AML-193 (cell line): ENCODE data around the gene SEMA3D.
"Not testable (repeated sequence)": the region's sequence is repeated elsewhere in the genome, so short reads cannot be mapped to it uniquely, and the experiment has no call there.

Source experiments
- DNase-seq, 2 experiments: peaks; one replicate each; lab custom pipeline; 2025; lab: John Stamatoyannopoulos, UW

Gene SEMA3D

DNA sequence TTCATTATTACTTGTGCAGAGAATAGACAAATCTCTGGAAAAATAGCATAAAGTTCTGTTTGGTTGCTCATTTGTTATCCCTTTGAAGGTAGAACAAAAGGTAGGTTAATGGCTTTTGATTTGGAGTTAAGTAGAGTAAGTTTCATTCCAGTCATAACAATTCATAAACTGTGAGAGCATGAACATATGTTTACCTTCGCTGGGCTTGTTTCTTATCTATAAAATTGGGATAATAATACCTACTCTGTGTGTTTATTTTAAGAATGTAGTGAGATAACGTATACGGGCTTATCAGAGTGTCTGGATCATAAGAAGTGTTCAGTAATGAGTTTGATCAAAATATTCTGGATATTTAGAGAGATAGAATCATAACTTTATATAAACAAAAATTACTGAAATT, 155.4 kb downstream of the SEMA3D start:
- no peak for DNase-seq

DNA sequence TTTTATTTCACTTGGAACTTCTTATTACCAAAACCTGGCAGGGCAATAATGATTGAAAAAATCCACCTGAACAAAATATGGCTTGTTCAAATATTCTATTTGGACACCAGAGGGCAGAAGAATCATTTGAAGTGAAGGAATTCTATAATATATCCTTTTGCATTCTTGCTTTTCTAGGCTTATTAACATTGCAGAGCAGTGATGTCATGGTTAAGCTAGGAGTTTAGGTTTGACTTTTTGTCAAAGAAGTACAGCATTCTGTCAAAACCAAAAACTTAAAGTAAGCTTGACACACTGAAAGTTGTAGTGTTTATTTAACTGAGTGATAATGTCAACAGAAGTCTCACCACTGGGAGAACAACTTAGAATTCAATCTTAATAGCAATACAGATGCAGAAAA, 156.0 kb downstream of the SEMA3D start:
- peak; percentile 40 to 52 for DNase-seq

DNA sequence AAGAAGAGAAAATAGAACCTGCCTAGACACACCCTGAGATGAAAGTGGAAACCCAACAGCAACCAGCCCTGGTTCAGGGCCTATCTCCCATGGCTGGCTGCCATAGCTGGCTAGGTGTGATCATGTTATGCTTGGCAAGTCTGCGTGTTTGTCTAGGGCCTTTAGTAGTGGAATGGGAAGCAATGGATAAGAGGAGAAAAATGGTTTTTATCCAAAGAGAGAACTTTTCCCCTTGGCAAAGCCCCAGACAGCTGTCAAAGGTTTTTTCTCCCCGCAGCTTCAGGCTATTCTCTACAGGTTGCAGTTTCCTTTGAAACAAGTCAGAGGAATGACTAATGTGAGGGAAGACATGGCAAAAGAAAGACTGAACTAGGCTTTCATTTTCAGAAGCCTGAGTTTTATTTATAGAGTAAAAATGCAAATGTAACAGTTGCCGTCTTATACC, 161.5 kb downstream of the SEMA3D start:
- no peak for DNase-seq

DNA sequence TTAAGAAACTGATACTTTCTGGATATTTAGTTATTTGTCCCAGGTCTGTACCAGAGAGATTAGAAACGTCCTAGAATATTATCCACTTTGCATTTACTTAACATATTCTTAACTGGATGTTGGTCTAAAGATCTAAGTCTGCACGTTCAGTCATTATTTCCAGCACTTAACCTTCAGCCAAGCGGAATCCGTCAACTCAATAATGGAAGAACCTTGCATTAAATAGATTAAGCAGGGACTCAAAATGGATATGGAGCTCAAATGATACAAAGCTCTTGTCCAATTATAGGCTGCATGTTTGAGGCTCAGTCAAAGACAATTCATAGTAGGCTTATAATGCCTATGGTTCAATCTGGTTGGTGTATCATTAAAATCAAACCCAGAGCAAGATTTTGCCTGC, 162.9 kb downstream of the SEMA3D start:
- DNase-seq = no peak

DNA sequence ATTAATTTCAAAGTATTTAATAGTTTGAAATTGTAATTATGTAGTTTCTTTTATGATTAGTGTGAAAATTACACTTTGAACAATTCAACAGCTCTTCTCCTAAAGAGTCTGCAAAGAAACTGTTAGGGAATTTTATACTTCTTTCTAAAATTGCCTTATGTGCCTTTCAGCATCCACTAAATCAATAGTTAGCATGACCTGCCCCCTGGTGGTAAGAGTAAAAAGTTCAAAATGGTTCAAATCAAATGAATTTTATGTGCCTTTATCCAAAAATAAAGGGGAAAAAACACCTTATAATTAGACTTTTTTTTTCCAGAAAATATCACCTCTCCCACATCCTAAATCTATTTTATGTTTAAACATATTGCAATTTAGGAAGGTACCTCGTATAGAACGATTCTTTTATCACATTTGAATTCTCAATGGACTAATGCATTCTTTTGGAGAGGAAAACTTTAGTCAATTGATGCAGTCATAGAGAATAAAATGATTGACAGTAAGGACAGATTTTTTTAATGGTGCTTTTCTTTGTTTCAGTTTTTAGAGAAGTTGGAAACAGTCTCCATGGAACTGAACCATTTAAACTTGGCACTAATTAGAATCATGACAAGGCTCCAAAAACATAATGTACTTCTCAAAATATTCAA, 163.7 kb downstream of the SEMA3D start:
- DNase-seq = peak; percentile 24 to 34

DNA sequence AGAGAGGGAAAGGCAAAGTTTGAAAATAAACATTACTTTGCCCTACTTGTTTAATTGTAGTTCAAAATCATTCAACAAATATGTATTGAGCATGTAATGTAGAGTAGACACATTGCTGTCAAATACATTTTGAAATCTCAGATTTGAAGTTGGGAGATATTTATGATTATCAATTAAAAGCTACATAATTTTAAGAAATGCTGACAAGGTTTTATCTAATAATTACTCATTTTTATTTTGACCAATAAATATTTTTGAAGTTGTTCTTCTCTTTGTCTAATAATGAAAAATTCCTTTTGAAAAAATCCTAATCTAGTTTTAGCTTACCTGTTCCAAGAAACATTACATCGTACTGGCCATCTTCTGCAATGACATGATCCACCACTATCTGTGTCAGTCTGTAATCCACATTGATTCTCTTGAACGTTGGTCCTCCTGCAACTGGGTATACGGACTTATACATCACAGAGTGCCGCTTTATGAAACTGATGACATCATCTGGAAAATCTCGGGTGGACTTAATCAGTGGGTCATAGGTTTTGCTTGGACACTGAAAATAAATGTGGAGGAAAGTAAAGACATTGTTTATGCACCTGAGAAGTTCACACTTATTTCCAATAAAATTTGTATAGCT, 164.7 kb downstream of the SEMA3D start:
- DNase-seq = no peak

DNA sequence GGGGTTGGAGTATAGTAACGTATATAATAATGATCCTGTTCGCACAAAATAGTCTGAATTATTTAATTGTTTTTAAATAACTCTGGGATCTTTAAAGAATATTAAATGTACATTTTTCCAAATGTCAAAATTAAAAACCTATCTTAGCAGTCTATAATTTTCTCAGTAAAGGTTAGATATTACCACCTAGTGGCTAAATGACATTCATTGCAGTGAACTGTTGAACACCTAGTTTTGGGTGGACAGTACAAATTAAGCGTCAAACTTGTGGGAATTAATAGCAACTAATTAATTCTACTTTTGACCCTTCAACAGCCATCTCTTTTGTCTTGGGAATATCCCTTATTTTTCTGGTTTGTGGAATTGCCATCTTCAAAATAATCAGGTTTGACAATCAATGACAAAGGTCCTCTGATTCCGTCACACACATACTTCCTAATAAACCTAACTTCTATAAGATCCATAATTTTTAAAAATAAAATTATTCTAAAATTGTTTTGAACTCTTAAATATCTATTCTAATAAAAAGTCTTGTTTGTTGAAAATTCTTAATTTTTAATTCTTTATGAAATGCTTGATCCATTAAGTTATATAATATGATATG, 165.7 kb downstream of the SEMA3D start:
- DNase-seq = peak in 1 of 2 experiments; percentile 4

DNA sequence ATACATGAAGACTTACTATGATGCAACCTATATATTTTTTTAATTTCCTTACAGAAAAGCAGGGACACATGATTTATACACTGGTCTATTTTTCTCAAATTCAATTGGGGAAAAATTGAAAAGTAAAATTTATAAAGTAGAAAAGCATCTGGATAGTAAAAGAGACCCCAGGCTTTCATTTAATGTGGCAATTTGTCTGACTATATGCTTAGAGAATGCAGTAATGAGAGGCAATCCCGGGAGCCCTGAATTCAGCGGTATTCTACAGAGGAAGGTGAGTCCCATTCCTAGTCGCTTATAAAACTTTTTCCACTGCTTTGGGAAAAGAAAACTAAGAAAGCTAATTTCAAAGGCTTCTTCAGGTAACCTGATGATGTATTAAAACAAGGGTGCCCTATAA, 167.1 kb downstream of the SEMA3D start:
- DNase-seq = no peak

DNA sequence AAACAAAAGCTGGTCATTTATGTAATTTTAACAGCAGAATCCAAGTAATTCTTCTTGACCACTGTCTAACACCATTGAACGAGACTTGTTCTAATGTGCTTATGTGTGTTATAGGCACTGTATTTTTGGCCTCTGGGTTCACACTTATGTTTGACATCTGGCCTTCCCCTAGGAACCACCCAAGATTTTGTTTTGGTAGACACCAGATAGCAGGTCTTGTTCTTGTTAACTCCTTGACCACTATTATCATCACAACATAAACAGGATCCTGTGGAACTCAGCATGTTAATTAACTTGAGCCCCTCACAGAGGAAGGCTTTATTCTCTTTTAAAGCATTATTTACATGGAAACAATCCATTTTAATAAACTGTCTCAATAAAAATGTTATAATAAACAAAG, 167.7 kb downstream of the SEMA3D start:
- no peak for DNase-seq

DNA sequence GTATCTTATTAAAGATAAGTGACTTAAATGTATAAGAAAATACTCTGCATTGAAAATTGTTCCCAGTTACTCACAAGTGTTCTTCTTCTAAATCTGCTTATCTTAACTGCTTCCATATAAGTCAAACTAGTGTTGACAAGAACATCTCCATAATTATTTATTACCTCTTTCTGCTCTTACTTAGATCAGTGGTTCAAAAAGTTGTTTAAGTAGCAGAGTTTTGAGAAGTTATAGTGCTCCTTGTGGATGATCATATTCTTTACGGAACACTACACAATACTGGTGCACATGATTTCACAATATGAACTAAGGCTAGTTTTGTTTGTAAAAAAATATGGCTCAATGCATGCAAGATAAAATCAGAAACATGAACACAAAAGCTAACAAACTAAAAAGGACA, 168.4 kb downstream of the SEMA3D start:
- DNase-seq = no peak

DNA sequence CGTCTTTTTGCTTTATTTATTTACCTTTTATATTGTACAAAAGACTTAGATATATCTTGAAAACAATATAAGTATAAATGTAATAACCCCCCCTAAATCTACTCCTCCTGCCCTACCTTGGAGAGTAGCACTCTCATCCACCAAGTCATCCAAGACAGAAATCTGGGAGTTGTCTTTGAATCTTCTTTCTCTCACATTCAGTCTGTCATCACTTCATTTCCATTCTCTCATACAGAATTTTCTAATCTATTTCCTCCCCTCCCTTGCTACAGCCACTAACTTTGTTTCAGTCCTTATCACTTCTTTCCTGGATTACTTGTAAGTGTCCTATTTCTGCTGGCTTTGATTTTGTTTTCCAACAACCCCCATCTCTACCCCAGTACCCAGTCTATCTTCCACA, 170.6 kb downstream of the SEMA3D start:
- DNase-seq = no peak

DNA sequence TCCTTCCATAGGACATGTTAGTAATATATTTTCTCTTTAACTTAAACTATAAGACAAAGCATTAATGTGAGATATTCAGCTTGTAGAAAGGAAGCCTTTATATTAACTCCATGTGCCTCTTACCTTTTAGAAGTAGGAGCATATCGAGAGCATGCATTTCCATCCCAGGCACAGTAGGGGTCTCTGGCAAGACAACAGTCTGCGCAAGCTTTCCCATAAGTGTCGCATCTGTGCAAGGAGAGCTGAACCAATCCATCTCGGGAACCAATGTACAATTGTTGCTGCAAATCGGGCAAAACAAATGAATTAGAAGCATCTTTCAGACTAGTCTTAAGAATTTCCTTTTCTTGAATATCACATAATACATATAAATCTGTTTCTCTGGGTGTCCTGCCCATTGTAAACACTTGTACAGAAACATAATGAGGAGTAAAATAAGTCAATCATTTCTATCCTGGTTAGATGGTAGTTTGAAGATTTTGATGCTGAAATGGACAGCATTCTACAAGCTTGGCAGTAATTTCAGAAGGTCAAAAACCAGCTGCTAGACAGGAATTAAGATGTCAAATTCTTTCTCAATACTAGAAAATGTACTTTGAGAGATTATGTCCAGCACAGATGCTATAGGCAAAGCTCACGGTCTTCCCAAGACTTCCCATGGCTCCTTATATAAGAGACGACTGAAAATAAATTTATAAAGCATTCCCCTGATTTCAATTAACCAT, 171.8 kb downstream of the SEMA3D start:
- DNase-seq = no peak

DNA sequence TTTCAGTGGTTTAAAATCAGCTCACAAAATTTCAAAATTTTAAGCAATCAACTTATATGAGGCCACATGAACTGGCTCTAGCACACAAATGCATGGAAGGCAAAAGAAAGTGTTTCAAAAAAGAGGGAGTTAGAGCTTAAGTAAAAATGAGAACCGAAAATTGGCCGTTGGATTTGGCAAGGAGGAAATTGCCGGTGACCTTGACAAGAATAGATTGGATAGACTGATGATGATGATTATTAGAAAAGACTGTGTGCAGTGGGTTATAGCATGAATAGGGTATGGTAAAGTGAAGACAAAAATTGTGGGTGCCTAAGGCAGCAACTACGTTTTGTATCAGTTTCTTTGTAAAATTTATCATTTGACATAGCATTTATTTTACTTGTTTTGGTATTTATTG, 175.7 kb downstream of the SEMA3D start:
- DNase-seq = no peak

DNA sequence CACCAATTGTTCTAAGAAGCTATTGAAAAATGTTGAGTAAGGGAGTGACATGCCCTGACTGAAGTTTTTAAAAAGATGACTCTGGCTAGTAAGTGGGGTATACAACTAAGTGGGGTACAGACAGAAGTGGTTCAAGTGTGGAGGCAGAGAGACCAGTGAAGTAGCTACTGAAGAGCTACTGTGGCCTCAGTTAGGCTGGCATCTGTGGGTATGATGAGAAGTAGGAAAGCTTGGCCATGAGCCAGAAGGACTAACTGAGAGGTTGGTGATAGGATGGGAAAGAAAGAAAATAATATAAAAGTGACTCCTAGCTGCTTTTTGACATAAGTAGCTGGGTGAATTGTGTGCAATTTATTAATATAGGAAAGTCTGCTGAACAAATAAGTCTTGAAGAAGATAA, 176.6 kb downstream of the SEMA3D start:
- DNase-seq = no peak

DNA sequence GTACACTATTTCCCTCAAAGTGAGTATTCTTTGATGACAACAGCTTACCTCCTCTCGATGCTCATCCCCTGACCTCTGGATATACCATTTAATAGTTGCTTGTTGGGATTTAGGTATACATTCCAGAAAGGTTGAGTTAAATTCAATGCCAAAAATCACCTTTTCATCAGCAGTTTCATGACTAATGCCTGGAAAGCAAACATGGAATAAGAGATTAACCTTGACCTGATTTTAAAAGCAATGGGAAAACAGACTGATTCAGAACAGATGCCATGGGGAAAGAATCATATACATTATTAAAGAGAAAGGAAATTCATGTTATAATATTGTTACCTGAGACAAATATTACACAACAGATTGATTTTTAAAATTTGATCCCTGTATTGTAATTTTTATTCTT, 180.1 kb downstream of the SEMA3D start:
- no peak for DNase-seq

DNA sequence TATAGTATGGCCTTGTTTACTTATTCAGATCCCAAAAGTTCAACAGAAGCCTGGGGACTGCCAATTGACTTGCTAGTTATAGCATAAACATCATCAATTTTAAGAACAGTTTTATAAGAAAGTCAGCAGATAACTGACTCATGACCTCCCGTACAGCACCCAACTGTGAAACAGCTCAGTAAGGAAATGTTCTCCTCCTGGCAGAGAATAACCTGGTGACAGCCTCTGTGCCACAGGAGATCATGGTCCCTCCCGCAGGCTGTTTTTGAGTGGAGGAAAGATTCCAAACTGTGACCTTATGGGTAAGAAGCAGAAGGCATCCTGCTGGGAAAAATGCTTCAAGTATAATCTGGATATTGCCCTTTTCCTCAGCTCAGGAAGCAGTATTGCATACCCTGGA, 182.5 kb downstream of the SEMA3D start:
- DNase-seq = no peak

DNA sequence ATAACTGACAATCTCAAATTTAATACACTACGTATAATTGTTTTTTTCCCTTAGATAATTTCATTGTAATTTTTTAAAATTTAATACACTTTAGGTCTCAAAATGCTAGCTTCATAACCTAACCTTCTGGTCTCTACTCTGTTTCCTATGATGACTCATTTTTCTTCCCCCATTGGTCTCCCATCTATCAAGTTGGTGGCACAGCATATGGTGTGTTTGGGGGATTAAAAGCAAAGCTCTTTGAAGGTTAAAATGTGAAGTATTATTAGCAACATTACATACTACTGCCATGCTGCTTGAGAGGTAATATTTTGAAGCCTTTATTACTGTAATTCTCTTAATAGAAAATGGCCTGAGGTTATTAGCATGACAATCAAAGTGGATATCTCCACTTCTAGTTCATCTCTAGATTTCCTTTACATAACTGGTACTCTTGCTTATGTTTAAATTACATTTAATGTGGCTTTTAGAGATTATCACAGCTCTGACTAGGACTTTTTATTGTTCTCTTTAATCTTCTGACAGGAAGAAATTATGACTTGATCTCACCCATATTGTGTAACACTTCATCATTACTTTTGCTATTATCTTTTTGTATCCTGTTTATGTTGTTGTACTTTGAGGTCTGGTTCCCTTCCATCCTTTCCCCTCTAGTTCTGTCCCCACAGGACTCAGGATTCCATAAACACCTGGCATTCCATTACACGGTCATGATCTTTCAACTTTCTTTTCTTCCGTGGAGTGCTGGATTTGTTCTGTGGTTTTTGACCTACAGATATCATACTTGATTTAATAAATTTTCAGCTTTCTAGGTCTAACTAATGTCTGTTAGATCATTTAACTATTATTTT, 185.1 kb downstream of the SEMA3D start:
- DNase-seq = no peak

DNA sequence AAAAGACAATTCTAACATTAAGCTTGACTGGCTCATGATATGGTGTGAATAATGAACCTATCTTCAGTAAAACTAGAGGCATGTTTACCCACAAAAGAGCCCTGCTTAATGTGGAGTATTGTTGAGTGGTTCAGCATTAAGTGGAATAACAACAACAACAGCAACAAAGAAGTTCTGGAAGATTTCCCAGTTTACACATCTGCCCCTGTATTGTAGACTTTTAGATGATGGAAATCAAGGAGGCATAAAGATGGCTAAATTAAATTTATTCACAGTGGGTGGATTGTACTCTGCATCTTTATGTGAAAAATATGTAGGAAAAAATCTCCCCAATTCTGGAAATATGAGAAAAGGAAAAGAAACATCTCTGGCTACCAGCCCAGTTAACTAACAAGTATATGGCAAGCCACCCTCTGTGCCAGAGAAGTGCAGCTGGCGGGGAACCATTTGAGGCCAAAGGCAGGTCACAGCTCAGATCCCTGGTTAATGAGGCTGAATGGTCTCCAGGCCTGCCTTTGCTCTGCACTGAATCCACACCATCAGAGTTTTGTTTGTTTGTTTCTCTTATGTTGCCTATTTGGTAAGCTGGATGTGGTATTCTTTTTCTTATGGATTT, 186.0 kb downstream of the SEMA3D start:
- DNase-seq = no peak

DNA sequence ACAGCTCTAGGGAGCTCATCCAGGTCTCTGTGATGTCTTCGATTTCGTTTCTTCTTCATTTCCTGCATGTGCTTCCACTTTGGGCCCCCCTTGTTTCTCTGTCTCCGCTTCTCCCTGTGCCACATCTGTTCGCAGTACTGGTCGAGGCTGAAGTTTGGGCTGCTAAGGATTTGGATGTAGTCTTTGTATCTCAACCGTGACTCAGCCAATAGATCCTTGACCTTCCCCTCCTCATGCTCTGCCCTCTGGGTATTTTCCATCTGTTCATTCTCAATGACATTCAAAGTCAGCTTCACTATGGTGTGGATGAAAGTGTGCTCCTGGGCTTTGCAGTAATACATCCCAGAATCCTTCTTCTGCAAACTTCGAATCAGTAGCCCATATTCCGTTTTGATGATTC, 187.4 kb downstream of the SEMA3D start:
- no peak for DNase-seq

DNA sequence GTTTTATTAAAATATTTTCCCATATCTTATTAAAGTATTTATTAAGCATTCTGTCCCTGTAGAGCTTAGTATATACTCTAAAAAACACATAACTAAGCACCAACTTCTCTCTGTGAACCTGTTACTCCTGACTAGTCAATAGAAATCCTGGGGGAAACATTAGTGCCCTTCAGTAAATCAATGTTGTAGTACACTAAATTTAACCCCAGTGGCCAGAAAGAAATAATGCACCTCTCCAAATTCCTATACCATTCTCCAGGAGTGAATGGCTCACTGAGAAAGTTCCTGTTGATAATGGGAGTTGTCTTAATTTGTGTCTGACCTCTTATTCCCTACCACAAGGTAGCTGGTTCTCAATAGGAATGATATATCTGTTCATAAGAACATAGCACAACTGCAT, 188.2 kb downstream of the SEMA3D start:
- DNase-seq = no peak

DNA sequence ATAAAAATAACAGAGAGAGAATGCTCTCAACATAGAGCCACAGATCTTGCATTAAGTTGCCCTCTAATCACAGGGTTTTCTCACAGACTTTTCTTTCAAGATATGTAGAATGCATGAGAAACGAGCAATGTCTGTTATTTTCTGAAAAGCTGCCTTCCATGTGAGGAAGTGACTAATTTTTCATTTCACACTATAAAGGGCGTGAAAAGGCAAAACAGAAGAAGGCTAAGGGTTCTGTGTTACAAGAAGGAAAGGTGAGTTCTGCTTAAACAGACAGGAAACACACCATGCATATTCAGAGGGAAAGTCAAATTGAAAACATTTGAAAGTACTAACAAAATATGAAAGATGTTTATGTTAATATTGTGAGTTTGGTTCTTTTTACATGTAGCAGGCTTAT, 189.2 kb downstream of the SEMA3D start:
- no peak for DNase-seq

DNA sequence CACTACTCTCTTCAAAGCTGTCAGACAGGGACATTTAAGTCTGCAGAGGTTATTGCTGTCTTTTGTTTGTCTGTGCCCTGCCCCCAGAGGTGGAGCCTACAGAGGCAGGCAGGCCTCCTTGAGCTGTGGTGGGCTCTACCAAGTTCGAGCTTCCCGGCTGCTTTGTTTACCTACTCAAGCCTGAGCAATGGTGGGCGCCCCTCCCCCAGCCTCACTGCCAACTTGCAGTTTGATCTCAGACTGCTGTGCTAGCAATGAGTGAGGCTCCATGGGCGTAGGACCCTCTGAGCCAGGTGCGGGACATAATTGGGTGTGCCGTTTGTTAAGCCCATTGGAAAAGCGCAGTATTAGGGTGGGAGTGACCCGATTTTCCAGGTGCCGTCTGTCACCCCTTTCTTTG, 193.9 kb downstream of the SEMA3D start:
- not testable (repeated sequence) for DNase-seq
